SU-DHL-6 (cell line): Measurements from ENCODE around the gene RAD51AP1.
"Not testable (repeated sequence)": the region's sequence is repeated elsewhere in the genome, so short reads cannot be mapped to it uniquely, and the experiment has no call there.

Experiments used
- H2AFZ ChIP-seq: fragments of 200-600 bp; sonication (generic); 2 replicates; pipeline ENCODE4 v1.6.1; 2014; ENCODE audit warnings: low read depth, mild to moderate bottlenecking, moderate library complexity, mixed read lengths, antibody characterized with exemption, low read length; ENCODE audit not compliant: severe bottlenecking
- H3F3A ChIP-seq: fragments of 200-600 bp; shearing (Covaris generic); 2 replicates; pipeline ENCODE4 v1.6.0; 2016; ENCODE audit warnings: antibody characterized with exemption, mild to moderate bottlenecking; ENCODE audit not compliant: insufficient read depth
- H3K27ac ChIP-seq: fragments of 200-600 bp; sonication (generic); 2 replicates; pipeline ENCODE4 v1.5.1; 2016; ENCODE audit warnings: low read depth, mild to moderate bottlenecking, low read length, moderate library complexity, mixed read lengths
- H3K27me3 ChIP-seq: fragments of 200-600 bp; sonication (generic), shearing (Covaris generic); 2 replicates; pipeline ENCODE4 v1.6.0; 2014; ENCODE audit warnings: mild to moderate bottlenecking, low read length
- H3K36me3 ChIP-seq: fragments of 200-600 bp; sonication (generic); 2 replicates; pipeline ENCODE4 v1.6.1; 2014; ENCODE audit warnings: mild to moderate bottlenecking, low read length, mixed read lengths
- H3K4me2 ChIP-seq: fragments of 300-600, 200-600 bp; shearing (Covaris generic), sonication (generic); 2 replicates; pipeline ENCODE4 v1.6.0; 2014; ENCODE audit warnings: low read length, low read depth, mild to moderate bottlenecking; ENCODE audit not compliant: poor library complexity, severe bottlenecking
- H3K4me3 ChIP-seq: fragments of 200-600 bp; sonication (generic); 2 replicates; pipeline ENCODE4 v1.5.1; 2014; ENCODE audit warnings: antibody characterized with exemption, low read length, mild to moderate bottlenecking, mixed read lengths; ENCODE audit not compliant: insufficient read depth, poor library complexity, severe bottlenecking
- H3K79me2 ChIP-seq: fragments of 200-600 bp; sonication (generic); 2 replicates; pipeline ENCODE4 v1.6.1; 2014; ENCODE audit warnings: mild to moderate bottlenecking, low read length, moderate library complexity; ENCODE audit not compliant: insufficient read depth
- H3K9ac ChIP-seq: fragments of 200-600 bp; sonication (generic); 2 replicates; pipeline ENCODE4 v1.7.0; 2014; ENCODE audit warnings: mild to moderate bottlenecking, low read length
- H3K9me2 ChIP-seq: fragments of 200-600 bp; sonication (generic); replicated peaks from 2 replicates; pipeline ENCODE4 v1.6.1; 2014; ENCODE audit warnings: low read length; ENCODE audit not compliant: insufficient read depth
- H3K9me3 ChIP-seq: fragments of 200-600 bp; sonication (generic); 2 replicates; pipeline ENCODE4 v1.6.1; 2014; ENCODE audit warnings: low read length, mixed read lengths; ENCODE audit not compliant: insufficient read depth
- H4K20me1 ChIP-seq: fragments of 200-600 bp; sonication (generic); 2 replicates; pipeline ENCODE4 v1.6.1; 2014; ENCODE audit warnings: low read depth, mild to moderate bottlenecking, antibody characterized with exemption, low read length, moderate library complexity, mixed read lengths
- CTCF ChIP-seq: fragments of 200-600 bp; sonication (generic); IDR thresholded peaks from one replicate; pipeline ENCODE4 v1.5.1; 2017; ENCODE audit warnings: antibody characterized with exemption, mild to moderate bottlenecking, low read length, moderate library complexity; ENCODE audit not compliant: insufficient read depth, poor library complexity, severe bottlenecking
- EZH2phosphoT487 ChIP-seq: fragments of 200-600 bp; sonication (generic), shearing (Covaris generic); conservative IDR thresholded peaks from 2 replicates; pipeline ENCODE4 v1.6.1; 2018; ENCODE audit warnings: mild to moderate bottlenecking, antibody characterized with exemption, low read length, moderate library complexity, mixed read lengths

Gene RAD51AP1

GRCh38 chr12:4518106-4518728 is 20.5 kb upstream of the RAD51AP1 start:
- Histone ChIP-seq H3K27ac (no peak overlapping the region), H3K4me3 (no peak overlapping the region), H2AFZ (no peak overlapping the region), H3K4me2 (no peak overlapping the region), H3K79me2 (no peaks in the 10 kb centered on the region), H3F3A (no peaks in the 10 kb centered on the region; the same call in 1 of the 2 replicates), H3K9me2 (no peaks in the 10 kb centered on the region), H3K27me3 (no peaks in the 10 kb centered on the region), H3K9me3 (no peaks in the 10 kb centered on the region), H3K9ac (no peak overlapping the region), H3K36me3 (peaks cover 18% of the 10 kb centered on the region; the same call in 1 of the 2 replicates), H4K20me1 (no peaks in the 10 kb centered on the region)
- no peak for TF ChIP-seq EZH2phosphoT487
- TF ChIP-seq CTCF, result no peak

- peaks cover 22% of the 10 kb centered on the region for H3K36me3 ChIP-seq
- not testable (repeated sequence) for H3K27ac ChIP-seq
Measured at GRCh38 chr12:4523443-4523842, 15.2 kb upstream of the RAD51AP1 start.

GRCh38 chr12:4526923-4527546 is 11.7 kb upstream of the RAD51AP1 start:
- H3K27me3 ChIP-seq, result no peaks in the 10 kb centered on the region
- TF ChIP-seq EZH2phosphoT487 (no peak), CTCF (peak; percentile 32)
- H3K27ac ChIP-seq, result no peak overlapping the region; the same call in 1 of the 2 replicates
- H3F3A ChIP-seq, result peaks cover 16% of the 10 kb centered on the region
- H3K36me3 ChIP-seq, result peaks cover 44% of the 10 kb centered on the region
- H3K9me2 ChIP-seq, result no peaks in the 10 kb centered on the region
- H3K79me2 ChIP-seq, result no peaks in the 10 kb centered on the region
- no peak overlapping the region for H3K4me3 ChIP-seq
- no peak overlapping the region for H3K9ac ChIP-seq
- no peak overlapping the region for H2AFZ ChIP-seq
- 0 out of 2 replicates have a peak, but pooled peaks cover 4% of the 10 kb centered on the region for H4K20me1 ChIP-seq
- no peaks in the 10 kb centered on the region for H3K9me3 ChIP-seq
- H3K4me2 ChIP-seq, result no peak overlapping the region

More at GRCh38 chr12:4523443-4523842, 15.2 kb upstream of the RAD51AP1 start:
- H3K9me2 ChIP-seq, H3F3A ChIP-seq, H2AFZ ChIP-seq, H4K20me1 ChIP-seq, H3K9me3 ChIP-seq, H3K4me2 ChIP-seq, H3K4me3 ChIP-seq, H3K27me3 ChIP-seq, H3K9ac ChIP-seq, H3K79me2 ChIP-seq: not testable (repeated sequence)

- H3K79me2 ChIP-seq, result no peaks in the 10 kb centered on the region; the same call in 1 of the 2 replicates
- no peak overlapping the region for H2AFZ ChIP-seq
- no peaks in the 10 kb centered on the region for H3K9me2 ChIP-seq
- no peak overlapping the region for H3K9ac ChIP-seq
- H3F3A ChIP-seq, result peaks cover 27% of the 10 kb centered on the region
- peaks cover 38% of the 10 kb centered on the region; the same call in 1 of the 2 replicates for H3K36me3 ChIP-seq
- no peaks in the 10 kb centered on the region for H3K9me3 ChIP-seq
- 0 out of 2 replicates have a peak, but pooled peaks cover 4% of the 10 kb centered on the region for H4K20me1 ChIP-seq
- TF ChIP-seq CTCF (no peak), EZH2phosphoT487 (no peak)
- H3K27me3 ChIP-seq, result no peaks in the 10 kb centered on the region
- H3K4me3 ChIP-seq, result no peak overlapping the region
- H3K27ac ChIP-seq, result no peak overlapping the region
- no peak overlapping the region for H3K4me2 ChIP-seq
Measured at GRCh38 chr12:4530160-4530559, 8.5 kb upstream of the RAD51AP1 start.
